B cell (primary cell): ENCODE results near the gene RFTN2.

Experiments
- CTCF ChIP-seq: fragments of 200-600 bp; IDR thresholded peaks from one replicate; pipeline ENCODE4 v1.8.0; 2022; ENCODE audit warnings: antibody characterized with exemption, mild to moderate bottlenecking
- EZH2 ChIP-seq: IDR thresholded peaks from 2 replicates; pipeline ENCODE4 v1.6.1; 2012; ENCODE audit warnings: borderline replicate concordance, low read depth, mild to moderate bottlenecking, moderate library complexity, low read length; ENCODE audit not compliant: insufficient read depth, poor library complexity, severe bottlenecking

DNA sequence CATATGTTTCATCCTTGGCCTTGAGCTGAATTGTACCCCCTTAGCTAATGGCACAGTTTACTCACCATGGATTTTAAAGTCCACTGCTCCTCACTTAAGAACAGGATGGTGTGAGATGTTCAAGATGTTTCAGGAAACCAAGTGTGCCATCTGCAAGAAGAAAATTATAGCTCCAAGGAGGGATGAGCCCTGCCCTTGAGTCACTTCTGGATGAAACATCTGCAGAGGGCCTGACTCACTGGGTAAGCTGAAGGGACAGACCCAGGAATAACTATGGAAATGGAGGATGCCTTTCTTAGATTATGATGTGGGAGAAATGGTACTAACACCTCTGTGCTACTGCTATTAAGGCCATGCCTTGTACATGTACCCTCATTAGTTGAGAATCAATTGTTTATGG lies 36.2 kb upstream of the RFTN2 start:
- TF ChIP-seq CTCF (no peak), EZH2 (no peak)
